HG02623 (cell line): Measurements from ENCODE around the gene SLC14A1.
A peak's percentile ranks its signal among the peaks of the same experiment; 100 is the strongest.
"Not testable (repeated sequence)": the region's sequence is repeated elsewhere in the genome, so short reads cannot be mapped to it uniquely, and the experiment has no call there.

Experiments used
- ATAC-seq: cut with Tn5 transposase; IDR thresholded peaks from one replicate; pipeline ENCODE4 v1.9.1; 2021; ENCODE audit warnings: moderate library complexity; ENCODE audit not compliant: unreplicated experiment

The SLC14A1 gene

DNA sequence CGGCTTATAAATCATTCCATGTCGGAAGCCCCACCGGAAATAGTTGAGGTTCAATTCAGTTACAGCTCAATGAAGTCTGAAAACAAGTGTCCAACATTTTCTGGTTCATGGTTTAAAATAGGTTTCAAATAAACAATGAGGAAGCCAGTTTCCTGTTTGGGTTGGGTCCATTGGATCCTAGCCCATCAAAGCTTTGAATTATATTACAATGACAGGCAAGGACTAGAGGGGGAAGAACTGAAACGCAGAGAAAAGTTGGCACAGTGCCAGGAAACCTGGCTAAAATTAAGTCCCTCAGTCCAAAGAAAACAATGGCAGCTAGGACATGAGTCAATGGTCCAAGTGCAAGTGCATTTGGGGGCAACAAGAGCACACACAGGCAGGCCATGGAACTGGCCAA, 32.0 kb downstream of the SLC14A1 start:
- no peak for ATAC-seq

DNA sequence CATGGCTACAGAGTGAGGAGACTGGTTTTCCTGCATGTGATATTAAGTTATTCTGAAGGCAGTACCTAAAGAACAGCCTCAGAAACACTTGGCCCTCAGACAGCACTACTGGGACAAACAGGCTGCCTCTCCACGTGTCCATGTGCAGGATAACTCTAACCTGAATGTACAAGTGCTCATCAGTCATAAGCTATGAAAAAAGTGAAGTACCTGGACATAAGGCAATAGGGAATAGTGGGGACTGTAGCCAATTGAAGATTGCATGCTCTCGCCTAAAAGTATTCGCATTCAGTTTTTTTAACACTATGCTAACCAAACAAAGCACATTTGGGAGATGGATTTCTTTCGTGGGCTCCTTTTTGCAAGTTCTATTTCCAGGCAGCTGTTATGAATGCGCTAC, 33.0 kb downstream of the SLC14A1 start:
- no peak for ATAC-seq

DNA sequence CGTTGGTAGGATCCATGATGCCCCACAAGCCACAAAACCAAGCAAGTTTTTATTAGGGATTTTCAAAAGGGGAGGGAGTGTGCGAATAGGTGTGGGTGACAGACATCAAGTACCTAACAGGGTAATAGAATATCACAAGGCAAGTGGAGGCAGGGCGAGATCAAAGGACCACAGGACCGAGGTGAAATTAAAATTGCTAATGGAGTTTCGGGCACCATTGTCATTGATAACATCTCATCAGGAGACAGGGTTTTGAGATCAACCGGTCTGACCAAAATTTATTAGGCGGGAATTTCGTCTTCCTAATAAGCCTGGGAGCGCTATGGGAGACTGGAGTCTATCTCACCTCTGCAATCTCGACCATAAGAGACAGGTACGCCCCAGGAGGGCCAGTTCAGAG, 33.7 kb downstream of the SLC14A1 start:
- not testable (repeated sequence) for ATAC-seq

DNA sequence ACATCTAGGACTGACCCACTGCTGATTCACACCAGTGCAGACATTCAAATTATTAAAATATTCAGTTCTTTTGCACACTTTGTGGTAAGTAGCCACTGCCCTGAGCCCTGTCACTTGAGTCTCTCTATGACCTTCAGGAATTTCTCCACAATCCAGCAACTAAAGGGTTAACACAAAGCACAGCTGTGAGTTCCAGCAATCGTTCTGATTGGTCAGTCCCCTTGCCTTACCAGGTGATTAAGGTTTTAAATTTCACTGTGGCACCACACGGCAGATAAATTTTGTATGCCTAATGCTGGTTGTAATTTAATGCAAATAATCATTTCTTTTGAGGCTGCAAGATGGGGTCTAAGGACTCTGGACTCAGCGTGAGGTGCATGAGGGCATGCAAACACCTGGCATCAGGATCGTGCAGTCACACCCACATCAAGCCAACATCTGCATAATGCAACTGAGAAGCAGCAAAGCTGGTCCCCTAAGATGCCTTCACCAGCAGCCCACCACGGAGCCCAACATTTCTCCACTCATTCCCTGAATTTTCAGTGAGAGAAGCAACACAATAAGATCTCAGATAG, 36.6 kb downstream of the SLC14A1 start:
- ATAC-seq: no peak

DNA sequence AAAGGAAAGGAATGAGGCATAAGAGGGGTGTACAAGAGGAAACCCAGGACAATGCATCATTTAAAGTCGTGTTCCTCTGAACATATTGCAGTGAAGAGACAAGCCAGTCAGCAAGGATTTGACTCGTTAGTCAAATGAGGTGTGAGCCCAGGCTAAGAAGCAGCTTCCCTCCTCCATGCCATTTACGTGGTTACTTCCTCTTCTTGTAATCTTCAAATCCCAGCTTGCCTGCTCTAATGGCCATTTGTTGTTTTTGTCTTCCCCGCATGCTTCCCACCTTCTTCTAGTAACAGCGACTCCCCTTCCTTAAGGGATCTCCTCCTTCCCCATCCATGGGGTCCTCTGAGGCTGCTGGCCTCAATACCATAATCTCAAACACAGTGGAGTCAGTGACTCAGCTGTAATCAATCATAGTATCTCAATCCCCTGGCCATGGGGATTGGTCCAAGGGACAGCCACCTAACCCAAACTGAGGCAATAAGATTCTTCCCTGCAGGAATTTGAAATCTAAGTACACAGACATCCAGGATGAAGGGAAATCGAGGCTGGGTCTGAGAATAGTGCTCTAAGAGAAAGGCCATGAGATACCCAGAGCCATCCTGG, 37.6 kb downstream of the SLC14A1 start:
- no peak for ATAC-seq

DNA sequence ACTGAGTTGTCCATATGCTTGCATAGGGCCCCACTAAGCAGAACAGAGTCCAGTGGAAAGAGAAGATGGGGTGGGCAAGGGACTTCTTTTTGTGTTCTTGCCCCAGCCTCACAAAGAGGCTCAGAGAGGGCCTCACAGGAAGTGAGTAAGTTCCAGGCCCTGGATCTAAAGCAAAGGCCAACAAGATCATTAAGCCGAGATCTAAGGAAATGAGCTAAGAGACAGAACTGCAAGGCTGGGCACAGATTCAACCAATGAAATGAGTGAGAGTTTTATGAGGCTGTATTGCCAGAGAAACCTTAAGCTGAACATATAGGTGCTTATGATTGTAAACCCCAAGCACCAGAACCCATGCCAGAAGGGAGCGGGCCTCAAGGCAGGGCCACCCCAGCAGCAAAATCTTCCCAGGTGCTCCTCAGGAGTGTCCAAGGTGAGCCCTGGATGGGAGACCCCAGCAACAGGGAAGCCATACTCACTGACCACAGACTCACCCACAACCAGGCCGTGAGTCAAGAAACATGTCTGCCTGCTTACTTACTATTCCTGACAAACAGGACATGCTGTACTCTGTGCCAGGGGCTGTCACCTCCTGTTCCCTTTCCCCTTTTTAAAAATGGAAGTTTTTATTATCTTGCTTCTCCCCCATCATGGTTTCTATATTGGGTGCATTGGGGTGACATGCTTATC, 40.2 kb downstream of the SLC14A1 start:
- no peak for ATAC-seq

DNA sequence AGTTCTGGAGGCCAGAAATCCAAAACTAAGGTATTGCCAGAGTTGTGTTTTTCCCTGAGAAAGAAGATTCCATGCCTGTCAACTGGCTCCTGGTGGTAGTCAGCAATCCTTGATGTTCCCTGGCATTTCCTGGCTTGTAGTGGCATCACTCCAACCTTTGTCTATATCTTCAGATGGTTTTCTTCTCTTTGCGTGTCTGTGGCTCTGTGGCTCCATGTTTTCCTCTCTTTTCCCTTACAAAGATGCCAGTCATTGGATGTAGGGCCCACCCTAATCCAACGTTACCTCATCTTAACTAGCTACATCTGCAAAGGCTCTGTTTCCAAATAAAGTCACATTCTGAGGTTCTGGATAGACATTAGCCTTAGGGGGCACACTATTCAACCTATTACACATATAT, 41.8 kb downstream of the SLC14A1 start:
- no peak for ATAC-seq

DNA sequence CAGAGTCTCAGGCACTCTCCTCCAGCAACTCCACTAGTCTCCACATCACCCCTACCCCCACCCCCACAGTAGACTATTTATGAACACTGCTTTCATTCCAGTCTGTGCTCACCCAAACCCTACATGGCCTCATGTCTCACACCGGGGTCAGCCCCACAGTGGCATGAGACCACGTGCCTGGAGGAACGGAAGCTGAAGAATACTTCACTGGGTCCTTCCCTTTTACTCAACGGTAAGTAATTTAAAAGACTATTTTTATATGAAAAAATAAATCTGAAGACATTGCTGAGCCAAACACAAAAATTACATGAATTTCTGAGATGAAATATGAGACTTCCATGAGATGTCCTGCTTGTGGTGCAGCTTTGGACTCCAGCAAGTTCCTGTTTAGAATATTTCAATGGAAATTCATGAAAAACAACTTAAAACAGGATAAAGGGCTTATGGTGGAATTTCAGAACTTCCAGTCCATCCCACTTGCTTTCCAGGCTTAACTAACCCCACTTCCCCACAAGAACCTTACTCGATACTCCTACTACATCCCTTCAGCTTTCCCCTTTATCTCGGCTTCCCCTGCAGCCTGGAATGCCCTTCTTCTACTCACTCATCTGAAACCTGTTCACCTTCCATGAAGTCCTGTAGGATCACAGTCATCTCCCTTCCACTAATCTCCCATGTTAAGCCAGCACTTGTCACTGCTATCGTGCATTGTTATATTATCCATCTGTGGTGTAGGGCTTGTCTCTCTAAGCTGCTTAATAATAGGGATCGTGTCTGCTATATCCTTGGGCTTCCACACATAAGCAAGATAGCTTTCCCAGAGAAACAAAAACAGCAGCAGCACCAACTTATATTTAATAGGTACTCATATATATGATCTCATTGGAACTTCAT, 47.9 kb downstream of the SLC14A1 start:
- no peak for ATAC-seq

DNA sequence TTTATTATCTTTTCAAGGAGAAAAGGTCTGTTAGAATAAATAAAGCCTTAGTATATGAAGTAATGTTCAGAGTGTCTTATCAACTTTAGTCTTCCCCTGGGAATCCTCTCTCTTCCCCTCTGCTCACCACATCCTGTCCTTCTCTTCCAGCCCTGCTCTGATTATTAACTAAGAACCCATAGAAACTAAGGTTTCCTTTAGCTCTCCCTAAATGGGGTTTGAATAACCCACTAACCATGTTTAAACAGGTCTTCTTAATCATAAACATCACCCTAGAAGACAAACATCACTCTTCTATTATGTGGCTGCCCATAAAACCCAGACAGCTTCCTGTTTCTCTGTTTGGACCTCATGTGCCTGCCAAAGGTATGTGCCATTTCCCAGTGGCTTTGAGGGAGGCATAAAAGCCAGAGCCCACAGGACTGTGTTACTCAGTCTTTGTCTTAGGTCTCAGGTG, 50.1 kb downstream of the SLC14A1 start:
- no peak for ATAC-seq

DNA sequence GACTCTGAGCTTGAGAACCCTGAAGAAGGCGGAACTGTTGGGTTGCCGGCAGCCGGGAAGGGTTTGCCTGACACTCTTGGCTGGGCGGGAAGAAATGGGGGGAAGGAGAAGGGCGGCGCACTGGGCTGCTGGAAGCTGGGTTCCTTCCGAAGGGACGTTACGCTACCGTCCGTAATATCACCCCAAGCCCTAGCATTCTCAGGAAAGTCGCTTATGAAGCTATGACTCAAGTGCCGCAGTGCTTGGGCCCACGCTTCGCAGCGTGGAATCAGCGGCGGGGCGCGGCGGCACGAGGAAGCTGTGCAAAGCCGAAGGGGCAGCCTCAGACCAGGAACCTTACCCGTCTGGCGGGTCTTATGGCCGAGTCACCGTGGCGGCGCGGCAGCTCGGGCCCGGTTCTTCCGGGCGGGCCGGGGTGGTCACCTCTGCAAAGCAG, 51.3 kb downstream of the SLC14A1 start:
- peak; percentile 75 for ATAC-seq

DNA sequence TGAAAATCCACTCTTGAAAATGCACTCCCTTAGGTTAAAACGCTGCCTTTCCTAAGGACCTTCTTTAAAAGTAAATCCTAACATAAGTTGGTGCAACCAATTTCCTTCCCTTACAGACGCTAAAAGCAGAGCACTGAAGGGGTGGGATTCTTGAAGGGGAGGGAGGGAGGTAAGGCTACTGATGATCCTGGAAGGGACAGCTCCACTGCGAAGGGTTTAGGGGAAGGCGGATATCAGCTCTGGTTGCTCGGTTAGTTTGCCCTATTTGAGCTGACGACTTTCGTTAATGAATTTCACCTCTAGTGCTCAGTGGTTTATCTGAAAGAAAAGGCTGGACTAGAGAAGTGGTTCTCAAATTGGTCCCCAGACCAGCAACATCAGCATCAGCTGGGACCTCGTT, 51.8 kb downstream of the SLC14A1 start:
- ATAC-seq: no peak

DNA sequence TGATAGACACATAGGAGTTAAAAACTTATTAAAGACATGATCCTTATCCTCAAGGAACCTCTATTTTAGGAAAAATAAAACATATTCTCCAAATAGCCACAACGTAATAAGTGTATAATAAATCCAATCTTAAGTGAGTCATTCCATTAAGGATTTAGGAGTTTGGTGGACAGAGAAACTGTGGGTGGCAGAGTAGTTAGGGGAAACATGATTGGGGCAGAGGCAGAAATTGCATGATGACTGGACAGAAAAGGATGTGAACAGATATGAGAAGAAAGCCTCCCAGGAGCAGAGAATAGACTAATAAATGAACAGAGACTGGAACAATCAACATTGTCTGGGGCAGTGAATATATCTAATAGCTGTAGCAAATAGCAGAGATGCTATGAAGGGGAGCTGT, 53.4 kb downstream of the SLC14A1 start:
- no peak for ATAC-seq

DNA sequence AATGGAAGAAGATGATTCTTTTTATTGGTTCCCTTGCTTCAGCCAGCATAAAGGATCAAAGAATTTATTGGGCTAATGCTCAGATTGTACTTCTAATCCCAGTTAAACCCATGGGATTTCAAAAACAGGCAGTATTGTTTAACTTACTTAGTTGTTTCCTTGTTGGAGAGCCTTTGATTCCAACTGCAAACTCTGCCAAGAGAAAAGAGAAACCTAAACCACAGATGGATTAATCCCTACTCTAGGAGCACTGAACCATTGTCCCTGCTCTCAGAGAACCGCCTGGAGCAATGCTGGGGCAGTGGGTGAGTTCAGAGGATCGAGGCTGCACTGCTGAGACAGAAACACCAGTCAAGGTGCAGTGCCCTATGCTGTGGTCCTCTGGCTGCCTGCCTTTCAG, 56.6 kb downstream of the SLC14A1 start:
- ATAC-seq: no peak

DNA sequence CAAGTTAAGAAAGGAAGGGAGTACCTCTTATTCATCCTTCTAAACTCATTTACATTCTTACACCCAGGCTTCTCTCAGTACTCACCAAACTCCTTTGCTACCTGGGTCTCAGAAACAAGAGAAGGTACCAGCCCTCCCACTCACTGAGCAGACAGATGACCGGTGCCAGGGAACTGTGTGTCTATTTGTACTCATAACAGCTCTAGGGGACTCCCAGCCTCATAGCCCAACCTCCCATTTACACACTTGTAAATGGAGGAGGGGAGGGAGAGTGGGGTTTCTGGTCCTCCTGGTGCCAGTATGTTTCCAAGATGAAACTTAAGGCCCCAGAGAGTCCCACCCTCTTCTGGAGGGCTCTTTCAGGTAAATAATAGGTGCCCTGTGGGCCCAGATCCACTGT, 58.7 kb downstream of the SLC14A1 start:
- no peak for ATAC-seq

DNA sequence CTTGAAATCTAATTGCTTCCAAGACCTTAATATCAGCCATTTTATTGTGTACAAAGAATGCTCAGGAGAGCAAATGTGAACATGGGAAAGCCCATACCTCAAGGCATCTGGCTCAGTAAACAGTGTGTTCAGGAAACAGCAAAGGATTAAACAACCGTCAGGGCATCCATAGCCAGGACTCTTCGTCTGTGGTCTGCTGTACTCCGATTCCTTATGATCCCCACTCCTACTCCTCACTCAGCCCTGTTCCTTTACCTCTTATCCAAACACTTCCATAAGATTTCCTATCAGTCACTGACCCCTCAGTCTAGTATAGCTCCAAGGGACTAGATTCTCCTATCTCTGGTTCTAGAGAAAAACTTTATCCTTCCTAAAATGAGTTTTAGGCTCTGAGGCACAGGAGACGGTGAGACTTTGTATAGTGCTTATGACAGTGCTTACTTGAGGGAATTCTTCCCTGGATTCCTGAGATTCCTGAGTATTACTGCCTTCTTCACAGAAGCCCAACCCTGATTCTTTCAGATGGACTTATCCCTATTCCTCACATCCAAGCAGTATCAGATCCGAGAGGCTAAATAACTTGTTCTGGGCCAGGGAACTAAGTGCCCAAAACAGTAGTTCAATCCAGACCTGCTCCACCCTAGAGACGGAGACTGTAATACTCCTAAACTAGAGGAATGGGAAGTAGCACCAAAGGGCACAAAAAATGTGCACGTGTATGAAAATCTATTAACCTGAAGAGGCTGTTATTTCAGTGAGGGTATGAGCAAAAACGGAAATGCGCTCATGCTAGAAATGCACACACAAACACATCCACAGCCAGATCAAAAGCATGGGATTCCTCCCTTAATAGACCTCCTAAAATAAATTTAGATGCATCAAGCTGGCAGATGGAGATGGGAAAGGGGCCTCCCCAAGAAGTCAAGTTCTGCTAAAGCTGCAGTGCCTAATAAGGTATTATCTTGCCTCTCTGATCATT, 59.4 kb downstream of the SLC14A1 start:
- no peak for ATAC-seq

DNA sequence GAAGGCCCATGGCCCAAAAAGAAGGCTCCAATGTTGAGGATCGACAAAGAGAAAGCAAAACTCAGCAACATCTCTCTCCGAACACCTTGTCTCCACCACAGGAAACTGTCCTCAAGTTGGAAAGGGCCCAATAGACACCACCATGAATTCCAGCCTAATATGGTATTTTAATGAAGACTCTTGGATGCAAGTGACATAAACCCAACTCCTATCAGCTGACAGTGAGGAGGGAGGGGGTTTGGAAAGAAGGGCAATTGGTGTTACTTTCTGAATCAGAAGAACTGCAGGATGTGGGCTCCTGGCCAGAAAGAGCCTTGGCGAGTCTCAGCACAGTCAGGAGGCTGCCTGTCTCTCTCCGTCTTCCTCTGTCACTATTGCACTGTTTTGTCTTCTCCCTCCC, 61.2 kb downstream of the SLC14A1 start:
- no peak for ATAC-seq

DNA sequence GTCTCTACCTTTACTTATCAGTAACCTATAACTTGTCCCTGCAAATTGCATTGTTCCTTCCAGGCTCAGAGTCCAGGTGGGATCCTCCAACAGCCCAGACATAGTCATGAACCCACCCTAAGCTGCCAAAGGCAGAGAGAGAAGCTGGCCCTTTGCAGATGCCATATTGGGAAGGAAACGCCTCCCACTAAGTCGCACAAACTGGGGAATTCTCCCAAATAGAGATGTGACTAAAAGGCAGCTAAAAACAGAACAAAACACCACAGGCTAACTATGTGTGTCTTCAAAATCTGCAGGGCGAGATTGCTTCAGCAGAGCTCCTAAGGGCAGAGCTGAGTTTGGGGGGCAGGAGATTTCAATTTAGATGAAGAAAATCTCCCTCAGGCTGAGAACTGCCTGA, 63.0 kb downstream of the SLC14A1 start:
- ATAC-seq: no peak

DNA sequence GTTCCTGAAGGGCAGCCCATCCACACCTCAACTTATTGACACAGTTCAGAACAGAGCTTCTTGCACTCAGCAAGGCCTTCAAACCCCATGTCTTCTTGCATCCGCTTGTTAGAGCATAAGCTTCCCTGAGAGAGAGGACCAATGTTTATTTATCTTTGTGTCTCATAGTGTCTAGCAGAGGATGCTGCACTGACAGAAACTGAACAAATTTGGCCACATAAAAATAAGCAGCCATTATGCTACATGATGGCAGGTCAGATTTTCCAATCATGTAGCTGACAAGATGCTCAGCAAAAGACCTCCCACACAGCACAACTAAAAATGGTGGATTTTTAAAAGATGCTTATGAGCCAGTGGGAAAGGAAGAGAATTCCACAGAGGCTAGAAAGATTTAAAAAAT, 63.4 kb downstream of the SLC14A1 start:
- no peak for ATAC-seq

DNA sequence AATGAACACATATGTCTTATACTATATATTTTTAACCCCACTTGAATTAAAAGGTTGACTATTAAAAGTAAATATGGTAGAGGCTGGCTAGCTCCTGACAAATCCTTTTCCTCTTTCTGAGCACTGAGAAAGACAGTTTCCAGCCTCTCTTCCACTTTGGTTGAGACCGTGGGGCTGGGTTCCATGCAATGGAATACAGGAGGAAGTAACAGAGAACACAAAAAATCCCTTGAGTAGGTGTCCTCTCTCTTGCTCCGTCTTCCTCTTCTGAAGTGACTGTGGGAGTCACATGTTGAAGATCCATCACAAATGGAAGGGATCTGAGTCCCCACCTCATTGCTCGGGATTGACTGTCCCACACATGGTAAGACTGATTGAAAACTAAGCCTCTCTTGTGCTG, 64.9 kb downstream of the SLC14A1 start:
- no peak for ATAC-seq

DNA sequence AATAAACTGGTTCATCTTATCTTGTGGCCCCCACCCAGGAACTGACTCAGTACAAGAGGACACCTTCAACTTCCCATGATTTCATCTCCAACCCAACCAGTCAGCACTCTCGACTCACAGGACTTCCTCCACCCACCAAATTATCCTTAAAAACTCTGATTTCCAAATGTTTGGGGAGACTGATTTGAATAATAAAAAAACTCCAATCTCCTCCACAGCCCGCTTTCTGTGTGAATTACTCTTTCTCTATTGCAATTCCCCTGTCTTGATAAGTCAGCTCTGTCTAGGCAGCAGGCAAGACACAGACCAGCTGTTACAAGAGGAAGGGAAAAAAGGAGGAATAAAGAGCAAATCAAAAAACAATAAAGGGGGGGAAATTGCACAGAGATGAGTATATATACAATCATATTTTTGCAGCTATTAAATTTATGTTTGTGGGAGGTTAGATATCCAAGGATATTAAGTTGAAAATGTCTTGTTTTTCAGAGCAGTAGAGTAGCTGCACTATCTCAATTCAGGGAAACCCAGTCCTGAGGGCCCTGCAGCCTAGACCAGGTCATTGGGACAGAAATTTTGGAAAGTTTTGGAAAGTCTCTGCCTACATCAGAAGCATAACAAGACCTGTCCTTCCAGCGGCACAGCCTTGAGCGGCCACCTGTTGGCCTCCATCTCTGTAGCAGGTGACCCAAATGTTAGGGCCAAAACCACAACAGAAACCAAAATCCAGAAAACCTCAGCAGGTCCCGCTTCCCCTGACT, 68.7 kb downstream of the SLC14A1 start:
- ATAC-seq: no peak
